ENCODE measurements around the gene PGBD2. TPM values are rescaled to one million over a fixed set of nuclear protein-coding genes. Genes with fewer than 3 reads are reported as not detected.
A peak's percentile ranks its signal among the peaks of the same experiment; 100 is the strongest.

The PGBD2 gene
- total and polyA plus RNA-seq, 10 of the 15 experiments (the other 5 are each of a cell fraction or from before 2014, with no cell fraction given) = 4.0 to 10.3 (median 4.5) TPM

- TF ChIP-seq ASH2L (IDR thresholded peaks at IDR 0.05; ENCODE audit: borderline replicate concordance, low read depth) = no peak
- TF ChIP-seq SUPT20H (IDR thresholded peaks at IDR 0.05; ENCODE audit: borderline replicate concordance, control insufficient read depth, low read depth, low read length) = no peak
- TF ChIP-seq REST (IDR thresholded peaks at IDR 0.05; ENCODE audit: low read depth, low read length) = no peak
- peak; percentile 79 for TF ChIP-seq CREB1 (IDR thresholded peaks at IDR 0.05; ENCODE audit: low read depth)
- TF ChIP-seq BMI1 (IDR thresholded peaks at IDR 0.05; ENCODE audit: borderline replicate concordance) = no peak
- peak; percentile 88 for TF ChIP-seq PML (IDR thresholded peaks at IDR 0.05; ENCODE audit: low read length)
- TF ChIP-seq ZNF217 (IDR thresholded peaks at IDR 0.05) = 0 out of 2 replicates have a peak, but pooled peaks have one; percentile 24
- no peak for TF ChIP-seq MYC (IDR thresholded peaks at IDR 0.05; ENCODE audit: insufficient read depth, insufficient read length, insufficient replicate concordance, low read length, severe bottlenecking)
- TF ChIP-seq CREM (IDR thresholded peaks at IDR 0.05; ENCODE audit: low read depth) = peak; percentile 38; the same call in 1 of the 2 replicates
- TF ChIP-seq NFIC (IDR thresholded peaks at IDR 0.05; ENCODE audit: low read depth, low read length) = no peak
- no peak for TF ChIP-seq IRF5 (IDR thresholded peaks at IDR 0.05; ENCODE audit: borderline replicate concordance)
- peak; percentile 21; the same call in 1 of the 2 replicates for TF ChIP-seq TCF12 (IDR thresholded peaks at IDR 0.05; ENCODE audit: low read depth, low read length)
- peak; percentile 88 for TF ChIP-seq POLR2AphosphoS5 (IDR thresholded peaks at IDR 0.05; ENCODE audit: low read length)
- no peak for TF ChIP-seq NFYB (IDR thresholded peaks at IDR 0.05; ENCODE audit: insufficient read depth, low read depth, low read length)
- no peak for TF ChIP-seq CHD1 (IDR thresholded peaks at IDR 0.05; ENCODE audit: low read depth, low read length)
- TF ChIP-seq NR2C2 (IDR thresholded peaks at IDR 0.05; ENCODE audit: borderline replicate concordance, control insufficient read depth, insufficient read length, low read depth) = no peak
- no peak for TF ChIP-seq RELB (IDR thresholded peaks at IDR 0.05; ENCODE audit: low read depth)
- TF ChIP-seq ZNF384 (IDR thresholded peaks at IDR 0.05; ENCODE audit: borderline replicate concordance, low read depth, low read length) = no peak
- peak; percentile 54 for TF ChIP-seq EED (IDR thresholded peaks at IDR 0.05; ENCODE audit: low read depth)
- TF ChIP-seq BCL11A (IDR thresholded peaks at IDR 0.05; ENCODE audit: low read depth, low read length) = no peak
- peak; percentile 70; the same call in 1 of the 2 replicates for TF ChIP-seq POLR2AphosphoS2 (IDR thresholded peaks at IDR 0.05; ENCODE audit: low read depth, low read length)
- TF ChIP-seq IKZF1 (conservative IDR thresholded peaks at IDR 0.05) = peak; percentile 95
These were observed at the start of gene PGBD2 (continued) for GRCh38 chr1:248906009-248906752.
